ENCODE data around the gene RUBCN.

RUBCN gene

DNA sequence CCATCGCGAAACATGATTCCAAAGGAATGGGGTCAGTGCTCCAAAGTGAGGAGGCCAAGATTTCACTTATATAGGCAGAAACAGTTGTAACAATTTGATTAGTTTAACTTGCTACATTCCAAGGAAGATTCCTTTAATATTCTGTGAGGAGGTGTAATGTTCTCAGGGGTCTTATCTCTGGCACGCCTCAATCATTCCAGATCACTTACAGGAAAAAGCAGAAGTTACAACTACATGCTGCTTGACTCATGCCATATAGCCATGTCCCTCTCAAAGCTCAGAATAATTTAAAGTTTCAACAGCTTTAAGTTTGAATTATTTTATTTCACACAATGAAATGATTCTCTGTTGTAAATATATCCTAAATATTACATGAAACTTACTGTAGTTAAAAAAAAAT is 9.5 kb upstream of the RUBCN start:
- Histone ChIP-seq H3K9ac (ENCODE audit: low read depth, low read length, poor library complexity, severe bottlenecking) (no peak overlapping the region), H3K36me3 (ENCODE audit: insufficient read depth, low read length) (no peaks in the 10 kb centered on the region), H3K9me3 (ENCODE audit: insufficient read depth, low read depth, low read length) (no peaks in the 10 kb centered on the region), H3K4me1 (ENCODE audit: insufficient read depth, low read length, poor library complexity, severe bottlenecking) (peaks cover 6% of the 10 kb centered on the region), H3K79me2 (ENCODE audit: insufficient read depth, low read length) (peaks cover 7% of the 10 kb centered on the region), H3K27me3 (ENCODE audit: insufficient read depth, low read length, poor library complexity, severe bottlenecking) (no peaks in the 10 kb centered on the region), H3K9me2 (replicated peaks; ENCODE audit: low read depth, low read length) (no peaks in the 10 kb centered on the region), H3K4me2 (ENCODE audit: low read depth, low read length, poor library complexity, severe bottlenecking) (no peak overlapping the region), H3F3A (ENCODE audit: low read depth) (no peaks in the 10 kb centered on the region; the same call in 1 of the 2 replicates), H2AFZ (ENCODE audit: low read length) (no peak overlapping the region), H4K20me1 (ENCODE audit: insufficient read depth, low read length, poor library complexity, severe bottlenecking) (peaks cover 7% of the 10 kb centered on the region), H3K4me3 (ENCODE audit: low read length, poor library complexity, severe bottlenecking) (no peak overlapping the region)
- TF ChIP-seq EZH2phosphoT487 (IDR thresholded peaks at IDR 0.05; ENCODE audit: borderline replicate concordance) = no peak
- TF ChIP-seq, protein P1, sequence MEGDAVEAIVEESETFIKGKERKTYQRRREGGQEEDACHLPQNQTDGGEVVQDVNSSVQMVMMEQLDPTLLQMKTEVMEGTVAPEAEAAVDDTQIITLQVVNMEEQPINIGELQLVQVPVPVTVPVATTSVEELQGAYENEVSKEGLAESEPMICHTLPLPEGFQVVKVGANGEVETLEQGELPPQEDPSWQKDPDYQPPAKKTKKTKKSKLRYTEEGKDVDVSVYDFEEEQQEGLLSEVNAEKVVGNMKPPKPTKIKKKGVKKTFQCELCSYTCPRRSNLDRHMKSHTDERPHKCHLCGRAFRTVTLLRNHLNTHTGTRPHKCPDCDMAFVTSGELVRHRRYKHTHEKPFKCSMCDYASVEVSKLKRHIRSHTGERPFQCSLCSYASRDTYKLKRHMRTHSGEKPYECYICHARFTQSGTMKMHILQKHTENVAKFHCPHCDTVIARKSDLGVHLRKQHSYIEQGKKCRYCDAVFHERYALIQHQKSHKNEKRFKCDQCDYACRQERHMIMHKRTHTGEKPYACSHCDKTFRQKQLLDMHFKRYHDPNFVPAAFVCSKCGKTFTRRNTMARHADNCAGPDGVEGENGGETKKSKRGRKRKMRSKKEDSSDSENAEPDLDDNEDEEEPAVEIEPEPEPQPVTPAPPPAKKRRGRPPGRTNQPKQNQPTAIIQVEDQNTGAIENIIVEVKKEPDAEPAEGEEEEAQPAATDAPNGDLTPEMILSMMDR (conservative IDR thresholded peaks at IDR 0.05; ENCODE audit: low read length) = no peak

DNA sequence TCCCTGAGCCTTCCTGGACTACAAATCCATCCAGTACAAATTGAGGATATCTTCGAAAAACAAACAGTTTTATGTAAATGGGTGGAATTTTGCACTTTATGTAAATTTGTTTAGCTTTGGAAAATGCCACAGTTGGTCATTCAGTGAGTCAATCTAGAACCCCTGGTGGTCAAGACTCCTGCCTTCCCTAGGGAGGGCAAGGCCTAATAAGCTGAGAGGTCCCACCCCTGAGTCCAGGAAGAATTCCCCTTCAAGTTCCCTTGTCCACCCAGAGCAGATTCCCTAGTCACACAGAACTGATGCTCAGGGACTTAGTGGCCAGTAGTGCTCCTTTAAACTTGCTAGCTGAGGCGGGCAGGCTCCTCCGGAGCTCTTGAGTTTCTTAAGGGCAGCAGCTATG is 6.1 kb upstream of the RUBCN start:
- Histone ChIP-seq H3F3A (ENCODE audit: low read depth) (no peaks in the 10 kb centered on the region), H3K4me3 (ENCODE audit: low read length, poor library complexity, severe bottlenecking) (no peak overlapping the region), H3K36me3 (ENCODE audit: insufficient read depth, low read length) (no peaks in the 10 kb centered on the region), H3K79me2 (ENCODE audit: insufficient read depth, low read length) (no peaks in the 10 kb centered on the region), H2AFZ (ENCODE audit: low read length) (no peak overlapping the region), H3K4me1 (ENCODE audit: insufficient read depth, low read length, poor library complexity, severe bottlenecking) (no peaks in the 10 kb centered on the region), H4K20me1 (ENCODE audit: insufficient read depth, low read length, poor library complexity, severe bottlenecking) (no peaks in the 10 kb centered on the region), H3K9me3 (ENCODE audit: insufficient read depth, low read depth, low read length) (no peaks in the 10 kb centered on the region), H3K27me3 (ENCODE audit: insufficient read depth, low read length, poor library complexity, severe bottlenecking) (no peaks in the 10 kb centered on the region), H3K4me2 (ENCODE audit: low read depth, low read length, poor library complexity, severe bottlenecking) (no peak overlapping the region), H3K9me2 (replicated peaks; ENCODE audit: low read depth, low read length) (no peaks in the 10 kb centered on the region), H3K9ac (ENCODE audit: low read depth, low read length, poor library complexity, severe bottlenecking) (no peak overlapping the region)
- TF ChIP-seq, protein P1 (conservative IDR thresholded peaks at IDR 0.05; ENCODE audit: low read length) = no peak
- no peak for TF ChIP-seq EZH2phosphoT487 (IDR thresholded peaks at IDR 0.05; ENCODE audit: borderline replicate concordance)

DNA sequence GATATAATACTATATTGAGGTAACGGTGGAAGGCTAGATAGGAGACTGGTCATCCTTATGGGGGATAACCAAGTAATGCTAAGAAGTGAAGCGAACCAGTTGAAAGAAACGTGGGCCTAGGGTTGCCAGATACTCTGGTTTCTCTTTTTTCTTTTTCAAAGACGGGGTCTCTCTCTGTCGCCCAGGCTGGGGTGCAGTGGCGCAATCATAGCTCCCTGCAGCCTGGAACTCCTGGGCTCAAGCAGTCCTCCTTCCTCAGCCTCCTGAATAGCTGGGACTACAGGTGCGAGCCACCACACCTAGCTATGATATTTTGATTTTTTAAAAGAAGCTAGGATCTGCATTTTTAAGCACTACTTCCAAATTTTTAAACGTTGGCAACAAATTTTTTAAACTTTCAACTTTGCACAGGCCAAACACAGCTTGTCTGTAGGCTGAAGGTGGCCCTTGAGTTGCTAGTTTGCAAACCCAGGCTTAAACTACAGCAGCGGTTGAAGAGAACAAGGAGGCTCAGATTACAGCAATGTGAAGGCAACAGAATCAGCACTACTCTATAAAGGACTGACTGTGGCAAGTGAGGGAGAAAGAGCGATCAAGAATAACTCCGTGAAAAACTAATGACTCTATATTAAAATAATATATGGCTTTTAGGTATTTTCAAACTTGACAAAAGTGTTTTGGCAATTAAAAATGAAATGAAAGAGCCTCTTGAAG is 1.2 kb upstream of the RUBCN start:
- no peaks in the 10 kb centered on the region for H3K9me2 ChIP-seq (replicated peaks; ENCODE audit: low read depth, low read length)
- H3K36me3 ChIP-seq (ENCODE audit: insufficient read depth, low read length) = no peaks in the 10 kb centered on the region
- no peaks in the 10 kb centered on the region for H3K9me3 ChIP-seq (ENCODE audit: insufficient read depth, low read depth, low read length)
- H3F3A ChIP-seq (ENCODE audit: low read depth) = no peaks in the 10 kb centered on the region
- TF ChIP-seq, protein P1 (conservative IDR thresholded peaks at IDR 0.05; ENCODE audit: low read length) = no peak
- no peak for TF ChIP-seq EZH2phosphoT487 (IDR thresholded peaks at IDR 0.05; ENCODE audit: borderline replicate concordance)
- H3K4me2 ChIP-seq (ENCODE audit: low read depth, low read length, poor library complexity, severe bottlenecking) = peak overlapping the region; percentile 95
- H3K4me3 ChIP-seq (ENCODE audit: low read length, poor library complexity, severe bottlenecking) = peak overlapping the region; percentile 98
- H2AFZ ChIP-seq (ENCODE audit: low read length) = peak overlapping the region; percentile 100; the same call in 1 of the 2 replicates
- H4K20me1 ChIP-seq (ENCODE audit: insufficient read depth, low read length, poor library complexity, severe bottlenecking) = no peaks in the 10 kb centered on the region
- peaks cover 15% of the 10 kb centered on the region for H3K4me1 ChIP-seq (ENCODE audit: insufficient read depth, low read length, poor library complexity, severe bottlenecking)
- peak overlapping the region; percentile 82 for H3K9ac ChIP-seq (ENCODE audit: low read depth, low read length, poor library complexity, severe bottlenecking)
- H3K79me2 ChIP-seq (ENCODE audit: insufficient read depth, low read length) = peaks cover 9% of the 10 kb centered on the region; the same call in 1 of the 2 replicates
- no peaks in the 10 kb centered on the region for H3K27me3 ChIP-seq (ENCODE audit: insufficient read depth, low read length, poor library complexity, severe bottlenecking)
